HT1080 (cell line): Measurements from ENCODE around the gene ACOX3. TPM values are rescaled to one million over a fixed set of nuclear protein-coding genes. Genes with fewer than 3 reads are reported as not detected.

Source experiments
- DNase-seq: peaks from one replicate; pipeline ENCODE4 v3.0.0-alpha.2; 2015; ENCODE audit warnings: low read depth
- total RNA-seq: library from RNA; depleted of rRNA; stranded (reverse); fragments of >200 nt; shearing (Covaris generic); gene quantifications from 2 replicates; pipeline ENCODE4 v1.2.3, GENCODE V29; 2014

Gene ACOX3
- total RNA-seq, 1 experiment from 2014 or later = 16.6 TPM

DNA sequence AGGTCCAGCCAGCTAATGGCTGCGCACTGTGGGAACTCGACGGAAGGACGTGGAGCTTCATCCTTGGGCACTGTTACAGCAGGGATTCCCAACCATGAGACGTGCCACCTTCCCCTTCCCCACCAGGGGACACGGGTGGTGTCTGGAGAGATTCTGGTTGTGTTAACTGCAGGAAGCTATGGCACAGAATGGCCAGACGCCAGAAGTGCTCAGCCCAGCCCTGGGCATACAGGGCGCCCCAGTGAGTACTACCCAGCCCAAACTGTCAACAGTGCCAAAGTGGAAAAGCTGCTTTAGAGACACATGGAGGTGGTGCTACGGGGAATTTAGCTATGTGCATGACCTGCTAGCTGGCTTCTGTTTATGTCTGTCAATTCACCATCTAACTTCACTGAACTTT lies 32.8 kb downstream of the ACOX3 start:
- DNase-seq = no peak

DNA sequence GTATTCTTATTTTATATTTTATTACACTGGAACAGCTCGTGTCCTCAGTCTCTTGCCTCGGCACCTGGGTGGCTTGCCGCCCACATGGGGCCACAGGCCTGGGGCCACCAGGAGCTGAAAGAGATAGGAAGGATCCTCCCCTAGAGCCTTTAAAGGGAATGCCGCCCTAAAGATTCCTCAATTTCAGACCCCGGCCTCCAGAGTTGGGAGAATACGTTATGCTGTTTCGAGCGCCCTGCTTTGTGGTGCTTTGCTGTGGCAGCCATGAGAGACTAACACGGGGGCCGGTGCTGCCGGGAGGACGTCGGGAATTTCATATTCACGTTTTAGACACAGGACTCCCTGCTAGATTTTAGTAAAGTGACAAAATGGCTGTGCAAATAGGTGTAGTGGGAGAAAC lies 33.2 kb downstream of the ACOX3 start:
- DNase-seq = no peak

DNA sequence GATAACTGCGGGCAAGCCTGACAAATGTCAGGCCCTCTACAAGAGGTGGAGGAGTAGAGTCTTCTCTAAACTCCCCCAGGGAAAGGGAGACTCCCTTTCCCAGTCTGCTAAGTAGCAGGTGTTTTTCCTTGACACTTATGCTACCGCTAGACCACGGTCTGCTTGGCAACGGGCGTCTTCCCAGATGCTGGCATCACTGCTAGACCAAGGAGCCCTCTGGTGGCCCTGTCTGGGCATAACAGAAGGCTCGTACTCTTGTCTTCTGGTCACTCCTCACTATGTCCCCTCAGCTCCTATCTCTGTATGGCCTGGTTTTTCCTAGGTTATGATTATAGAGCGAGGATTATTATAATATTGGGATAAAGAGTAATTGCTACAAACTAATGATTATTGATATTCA lies 33.6 kb downstream of the ACOX3 start:
- DNase-seq = peak; percentile 34

DNA sequence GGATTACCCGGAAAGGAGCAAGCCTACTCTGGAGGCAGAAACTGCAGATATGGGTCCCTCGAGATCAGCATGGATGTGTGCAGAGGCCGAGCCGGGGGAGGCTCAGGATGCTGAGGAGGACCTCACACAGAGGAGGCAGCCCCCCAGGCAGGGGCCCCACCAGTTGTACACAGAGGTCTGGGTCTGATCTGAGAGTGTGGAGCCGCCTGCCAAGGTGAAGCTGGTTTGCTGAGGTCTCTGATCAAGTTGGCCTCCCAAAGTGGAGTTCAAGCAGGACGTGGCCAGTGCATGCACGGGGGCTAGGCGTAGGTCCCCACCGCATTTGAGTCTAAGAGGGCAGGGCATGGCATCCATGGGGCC lies 35.0 kb downstream of the ACOX3 start:
- DNase-seq = no peak

DNA sequence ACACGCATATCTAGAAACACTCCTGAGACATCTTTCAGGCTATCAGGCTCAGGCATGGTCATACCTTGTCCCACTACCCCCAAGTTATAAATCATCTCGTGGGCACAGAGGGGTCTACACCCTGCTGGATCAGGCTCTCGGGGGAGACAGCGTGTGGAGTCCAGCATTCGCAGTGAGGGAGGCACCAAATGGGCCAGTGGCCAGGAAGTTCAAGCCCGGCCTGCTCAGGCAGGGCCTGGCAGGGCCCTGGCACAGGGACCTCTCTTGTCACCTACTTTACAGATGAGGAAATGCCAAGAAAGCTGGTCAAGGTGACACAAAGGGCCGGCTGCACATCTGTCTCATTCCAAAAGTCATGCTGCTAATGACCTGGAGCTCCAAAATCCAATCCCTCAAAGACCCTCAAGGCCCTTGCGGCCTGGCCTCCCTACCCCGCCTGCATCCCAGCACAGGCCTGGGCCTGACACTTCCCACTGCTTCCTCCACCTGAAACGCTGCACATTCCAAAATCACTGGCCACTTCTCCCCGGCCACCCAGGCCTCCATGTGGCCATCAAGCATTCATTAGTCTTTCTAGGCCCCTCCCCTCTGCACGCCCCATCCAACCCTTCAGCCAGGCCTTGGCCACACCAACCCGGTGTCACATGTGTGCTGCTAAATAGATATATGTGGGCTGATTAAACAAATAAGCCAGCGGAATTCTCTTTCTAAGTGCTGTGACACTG lies 35.6 kb downstream of the ACOX3 start:
- DNase-seq = no peak

DNA sequence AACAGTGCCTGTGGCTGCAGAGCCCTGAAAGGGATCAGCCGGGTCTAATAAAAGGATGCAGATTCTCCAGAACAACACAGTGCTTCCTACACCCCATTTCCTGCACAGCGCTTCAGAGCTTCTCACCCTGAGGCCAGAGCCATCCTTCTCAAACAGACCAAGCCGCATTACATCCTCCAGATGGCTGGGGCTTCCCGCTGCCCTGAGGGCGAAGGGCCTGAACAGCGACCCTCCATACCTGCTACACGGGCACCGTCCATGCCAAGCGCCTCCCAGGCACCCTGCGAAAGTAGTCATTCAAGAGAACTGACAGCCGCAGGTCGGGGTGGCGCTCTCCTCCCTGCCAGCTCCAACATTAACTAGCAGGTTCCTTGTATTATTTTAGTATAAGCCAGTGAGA lies 36.5 kb downstream of the ACOX3 start:
- DNase-seq = no peak

DNA sequence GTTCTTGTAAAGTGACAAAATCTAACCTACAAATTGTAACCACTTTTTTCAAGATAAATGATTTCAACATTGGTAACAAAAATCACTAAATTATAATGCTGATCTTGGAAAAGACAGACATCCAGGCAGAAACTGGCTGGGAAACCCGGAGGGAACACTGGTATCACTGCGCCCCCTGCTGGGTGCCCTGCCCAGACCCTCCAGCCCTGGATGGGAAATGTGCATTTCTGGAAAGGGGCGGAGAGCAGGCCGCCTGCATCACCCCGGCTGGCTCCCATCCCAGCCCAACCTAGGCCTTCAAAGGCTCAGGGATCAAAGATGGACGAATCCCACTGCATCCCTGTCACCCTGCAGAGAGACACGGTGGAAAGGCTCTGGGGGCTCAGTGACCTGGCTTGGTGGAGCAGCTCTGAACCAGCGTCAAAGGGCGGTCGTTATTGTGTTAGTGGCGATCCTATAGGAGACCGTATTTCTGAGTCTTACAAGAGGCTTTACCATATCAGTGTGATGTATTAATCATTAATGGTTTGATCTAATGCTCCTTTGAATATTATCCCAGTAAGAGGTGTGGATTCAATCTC lies 37.3 kb downstream of the ACOX3 start:
- peak; percentile 74 for DNase-seq

DNA sequence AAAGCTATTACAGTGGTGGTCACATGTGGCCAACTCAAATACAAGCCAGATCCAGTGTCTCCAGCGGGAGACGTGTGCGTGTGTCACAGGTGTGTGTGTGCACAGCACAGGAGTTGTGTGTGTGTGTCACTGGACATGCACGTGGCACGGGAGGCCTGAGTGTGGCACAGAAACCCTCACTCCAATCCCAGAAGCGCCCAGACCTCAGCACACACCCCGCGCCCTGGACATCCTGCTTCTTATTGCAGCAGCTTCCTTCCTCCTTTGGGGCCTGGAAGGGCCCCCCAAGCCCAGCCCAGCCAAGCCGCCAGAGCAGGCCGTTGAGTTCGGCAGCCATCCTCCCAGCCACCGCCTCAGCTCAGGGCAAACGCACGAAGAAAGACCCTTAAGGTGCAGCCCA lies 37.9 kb downstream of the ACOX3 start:
- DNase-seq = no peak

DNA sequence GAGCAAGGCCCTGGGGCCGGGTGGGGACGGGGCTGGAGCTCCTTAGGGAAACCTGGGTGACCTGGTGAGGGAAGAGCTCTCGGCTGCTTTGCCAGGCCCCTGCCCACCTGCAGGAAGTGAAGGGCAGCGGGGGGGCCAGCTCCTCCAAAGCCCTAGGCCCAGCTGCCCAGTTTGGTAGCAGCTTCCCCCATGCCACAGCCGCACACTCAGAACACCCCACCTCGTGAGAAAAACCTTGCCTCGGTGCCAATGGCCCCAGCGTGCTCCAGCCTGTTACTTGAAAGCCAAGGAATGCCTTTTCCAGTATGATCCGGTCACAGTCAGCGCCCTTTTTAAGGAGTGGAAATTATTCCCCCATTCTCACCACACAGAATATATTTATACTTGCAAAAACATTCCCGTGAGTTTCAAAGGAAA lies 38.3 kb downstream of the ACOX3 start:
- no peak for DNase-seq

DNA sequence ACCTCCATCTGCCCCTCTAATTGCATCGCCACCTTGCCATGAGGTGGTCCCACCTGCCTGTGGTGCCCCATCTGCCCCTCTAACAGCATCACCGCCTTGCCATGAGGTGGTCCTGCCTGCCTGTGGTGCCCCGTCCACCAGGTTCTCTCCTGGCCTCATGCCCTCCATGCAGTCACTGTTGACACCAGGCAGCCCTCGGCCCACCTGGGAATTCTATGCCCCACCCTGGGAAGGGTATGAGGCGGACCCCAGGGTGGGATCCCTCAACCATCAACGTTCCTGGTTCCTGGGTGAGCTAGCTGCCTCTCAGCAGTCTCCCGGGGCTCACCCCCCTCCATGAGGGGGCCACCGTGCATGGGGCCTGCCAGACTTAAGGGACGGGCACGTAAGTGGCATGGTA lies 38.9 kb downstream of the ACOX3 start:
- no peak for DNase-seq

DNA sequence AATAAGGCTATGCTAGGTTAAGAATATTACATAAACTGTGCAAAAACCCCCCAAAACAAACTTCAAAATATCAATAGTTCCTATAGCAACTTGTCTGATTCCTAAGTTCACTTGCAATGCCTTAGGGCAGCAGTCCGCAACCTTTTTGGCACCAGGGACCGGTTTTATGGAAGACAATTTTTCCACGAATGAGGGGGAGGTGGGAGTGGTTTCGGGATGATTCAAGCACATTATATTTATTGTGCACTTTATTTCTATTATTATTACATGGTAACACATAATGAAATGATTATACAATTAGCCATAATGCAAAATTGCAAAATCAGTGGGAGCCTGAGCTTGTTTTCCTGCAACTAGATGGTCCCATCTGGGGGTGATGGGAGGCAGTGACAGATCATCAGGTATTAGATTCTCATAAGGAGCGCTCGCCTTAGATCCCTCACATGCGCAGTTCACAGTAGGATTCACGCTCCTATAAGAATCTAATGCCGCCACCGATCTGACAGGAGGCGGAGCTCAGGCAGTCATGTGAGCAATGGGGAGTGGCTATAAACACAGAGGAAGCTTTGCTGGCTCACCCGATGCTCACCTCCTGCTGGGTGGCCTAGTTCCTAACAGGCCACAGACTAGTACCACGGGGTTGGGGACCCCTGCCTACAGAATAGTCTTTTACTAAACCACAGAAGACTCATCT lies 39.7 kb downstream of the ACOX3 start:
- DNase-seq = no peak

DNA sequence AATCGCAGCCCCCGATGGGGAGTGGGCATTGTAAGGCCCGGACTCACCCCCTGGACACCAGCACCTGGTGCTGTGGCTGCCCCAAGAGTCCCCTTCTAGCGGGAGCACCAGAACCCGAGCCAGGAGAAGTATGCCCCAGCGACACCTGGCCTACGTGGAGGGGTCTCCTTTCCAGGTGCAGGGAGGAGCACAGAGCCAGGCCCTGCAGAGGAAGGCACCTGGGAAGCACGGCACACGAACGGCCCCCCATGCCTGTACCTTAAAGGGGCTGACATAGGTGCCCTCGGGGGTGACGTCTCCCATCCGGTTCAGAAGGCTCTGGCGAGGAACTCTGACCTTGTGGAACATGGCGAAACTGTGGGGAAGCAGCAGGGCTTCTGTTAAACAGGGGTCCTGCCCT lies 41.2 kb downstream of the ACOX3 start:
- DNase-seq = no peak

DNA sequence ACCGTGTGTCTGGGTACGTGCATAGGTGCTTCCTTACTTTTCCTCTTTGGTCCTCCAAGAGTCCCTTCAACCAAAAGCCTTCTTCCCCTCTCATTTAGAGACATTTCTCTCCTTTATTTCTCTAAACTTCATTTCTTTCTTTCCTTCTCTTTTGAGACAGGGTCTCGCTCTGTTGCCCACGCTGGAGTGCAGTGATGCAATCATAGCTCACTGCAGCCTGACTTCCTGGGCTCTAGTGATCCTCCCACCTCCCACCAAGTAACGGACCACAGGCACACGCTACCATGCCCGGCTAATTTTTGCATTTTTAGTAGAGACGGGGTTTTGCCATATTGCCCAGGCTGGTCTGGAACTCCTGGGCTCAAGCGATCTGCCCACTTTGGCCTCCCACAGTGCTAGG lies 42.2 kb downstream of the ACOX3 start:
- DNase-seq = no peak

DNA sequence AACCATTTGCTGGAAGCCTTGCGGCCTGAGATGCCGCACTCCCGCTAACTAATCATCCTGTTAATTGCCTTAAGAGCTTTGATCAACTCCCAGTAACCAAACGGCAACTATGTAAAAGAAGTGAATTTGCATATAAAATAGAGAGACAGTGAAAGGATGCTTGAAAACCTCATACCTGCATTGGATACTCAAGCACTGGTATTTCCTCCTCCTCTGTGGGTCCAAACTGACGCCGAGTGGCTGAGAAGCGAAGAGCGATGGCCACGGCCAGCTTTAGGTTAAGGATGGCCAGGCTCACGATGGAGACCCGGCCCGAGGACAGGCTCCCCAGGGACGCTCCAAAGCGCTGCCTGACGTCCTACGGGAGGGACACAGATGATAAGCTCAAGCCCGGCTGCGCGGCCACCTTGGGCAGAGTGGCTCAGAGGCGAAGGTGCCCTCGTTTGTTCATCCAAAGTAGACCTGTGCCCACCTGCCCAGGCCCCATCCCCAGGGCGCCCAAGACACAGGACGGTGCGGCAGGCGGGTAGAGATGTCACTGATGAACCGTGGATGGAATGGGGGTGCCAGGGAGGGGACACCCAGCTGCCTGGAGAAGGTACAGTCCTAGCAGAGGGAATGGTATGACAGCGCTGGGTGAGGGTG lies 43.6 kb downstream of the ACOX3 start:
- DNase-seq = no peak

DNA sequence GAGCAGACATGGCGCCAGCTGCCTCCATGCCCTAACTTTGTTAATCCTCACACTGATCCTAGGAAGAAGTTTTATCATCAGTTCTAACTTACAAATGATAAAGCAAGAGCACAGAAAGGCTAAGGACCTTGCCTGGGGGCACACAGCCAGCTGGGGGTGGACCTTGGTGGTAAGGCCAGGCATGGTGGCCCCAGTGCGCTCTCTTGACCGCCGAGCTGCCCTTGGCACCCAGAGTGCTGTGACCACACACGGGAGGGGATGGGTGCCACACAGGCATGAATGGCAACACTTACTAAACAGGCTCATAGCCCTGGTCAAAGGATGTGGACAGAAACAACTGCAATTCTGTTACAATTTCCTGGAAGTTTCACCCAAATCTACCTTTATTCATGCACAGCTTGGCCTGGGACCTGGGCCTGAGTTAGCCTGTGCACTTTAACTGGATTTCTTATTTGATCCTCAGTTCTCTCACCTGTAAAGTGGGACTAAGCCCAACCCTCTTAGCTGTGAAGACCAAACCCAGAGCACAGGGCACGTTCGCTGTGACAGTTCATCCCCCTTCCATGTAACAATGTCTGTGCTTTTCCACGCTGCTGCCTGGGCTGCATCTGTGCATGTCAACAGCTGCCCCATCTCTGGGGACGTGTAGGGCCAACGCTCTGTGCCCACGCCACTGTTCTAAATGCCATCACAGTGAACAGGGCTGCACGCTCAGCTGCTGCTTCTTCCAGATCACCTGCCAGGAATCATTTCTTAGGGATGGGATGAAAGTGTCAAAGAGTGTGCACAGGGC lies 44.8 kb downstream of the ACOX3 start:
- DNase-seq = no peak

DNA sequence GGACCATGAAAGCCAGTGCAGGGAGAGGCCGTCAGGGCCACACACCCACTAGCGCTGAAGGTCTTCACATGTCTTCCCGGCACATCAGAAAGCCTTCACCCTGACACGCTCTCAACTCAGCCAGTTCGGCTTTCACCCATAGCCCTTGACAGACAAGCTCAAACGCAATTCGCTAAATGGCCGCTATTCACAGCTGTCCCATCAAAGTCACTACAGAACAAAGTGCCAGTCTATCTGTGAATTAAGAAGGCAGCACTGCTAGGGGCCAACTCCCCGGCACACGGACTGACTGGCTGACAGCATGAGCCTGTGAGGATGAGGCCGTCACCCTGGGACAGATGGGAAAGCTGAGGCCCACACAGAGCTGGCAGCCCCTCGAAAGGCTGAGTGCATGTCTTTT lies 45.7 kb downstream of the ACOX3 start:
- DNase-seq = no peak

DNA sequence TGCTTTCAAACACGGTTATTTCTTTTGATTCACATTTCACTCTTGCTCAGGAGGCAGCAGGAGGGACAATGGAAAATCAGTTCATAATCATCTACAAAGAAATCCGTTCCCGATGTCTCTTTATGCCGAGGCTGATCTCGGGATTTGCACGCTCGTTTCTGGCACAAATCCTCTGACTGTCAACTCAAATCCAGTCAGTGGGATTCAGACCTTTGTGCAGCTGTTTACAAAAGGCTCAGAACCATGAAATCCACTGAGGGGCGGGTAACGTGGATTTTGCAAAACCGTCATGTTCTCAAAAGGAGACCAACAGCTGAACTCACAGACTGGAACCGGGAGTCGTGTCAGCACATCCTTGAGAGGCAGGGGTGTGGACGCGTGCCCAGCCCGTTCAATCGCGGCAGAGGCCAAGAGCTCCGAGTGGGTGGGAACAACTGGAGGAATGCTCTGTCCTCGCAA lies 46.4 kb downstream of the ACOX3 start:
- no peak for DNase-seq

DNA sequence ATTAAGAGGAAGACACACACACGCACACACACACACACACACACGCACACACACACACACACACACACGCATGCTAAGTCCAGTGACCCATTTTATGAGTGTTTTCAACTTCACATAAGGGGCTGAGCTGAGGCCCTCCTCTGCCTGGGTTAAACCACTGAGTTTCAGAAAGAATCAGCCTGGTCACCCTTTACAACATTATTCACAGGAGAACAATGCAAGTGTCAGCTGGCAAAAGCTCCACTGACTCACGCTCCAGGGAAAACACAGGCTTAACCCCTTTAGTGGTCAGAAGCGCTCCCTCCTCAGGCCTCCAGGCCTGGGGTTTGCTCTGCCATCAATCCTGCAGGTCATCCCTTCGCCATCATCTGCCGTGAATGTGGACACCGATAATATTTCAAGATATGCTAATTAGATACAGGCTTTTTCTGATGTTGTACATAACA lies 46.9 kb downstream of the ACOX3 start:
- DNase-seq = peak; percentile 92

DNA sequence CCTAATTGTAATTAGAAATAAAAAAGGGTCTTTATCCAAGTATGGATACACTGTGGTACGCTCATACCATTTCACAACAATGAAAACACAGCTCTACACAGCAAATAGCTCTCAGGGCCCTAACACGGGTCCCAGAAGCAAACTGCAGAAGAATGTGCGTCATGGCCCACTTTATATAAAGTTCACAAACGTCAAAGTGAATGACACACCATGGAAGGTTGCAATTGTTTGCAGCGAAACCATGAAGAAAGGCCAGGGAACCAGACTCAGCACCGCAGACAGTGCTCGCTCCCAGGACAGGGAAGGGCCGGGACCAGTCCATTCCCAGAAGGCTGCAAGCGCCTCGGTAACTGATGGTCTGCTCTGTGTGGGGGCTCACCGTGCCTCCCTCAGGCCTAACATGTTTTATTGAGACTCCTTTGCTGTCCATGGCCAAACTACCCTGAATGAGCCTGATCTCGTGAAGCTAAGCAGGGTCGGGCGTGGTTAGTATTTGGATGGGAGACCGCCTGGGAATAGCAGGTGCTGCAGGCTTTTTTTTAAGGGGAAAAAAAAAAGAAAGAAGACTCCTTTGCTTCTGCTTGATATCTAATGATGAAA lies 47.8 kb downstream of the ACOX3 start:
- DNase-seq = no peak

DNA sequence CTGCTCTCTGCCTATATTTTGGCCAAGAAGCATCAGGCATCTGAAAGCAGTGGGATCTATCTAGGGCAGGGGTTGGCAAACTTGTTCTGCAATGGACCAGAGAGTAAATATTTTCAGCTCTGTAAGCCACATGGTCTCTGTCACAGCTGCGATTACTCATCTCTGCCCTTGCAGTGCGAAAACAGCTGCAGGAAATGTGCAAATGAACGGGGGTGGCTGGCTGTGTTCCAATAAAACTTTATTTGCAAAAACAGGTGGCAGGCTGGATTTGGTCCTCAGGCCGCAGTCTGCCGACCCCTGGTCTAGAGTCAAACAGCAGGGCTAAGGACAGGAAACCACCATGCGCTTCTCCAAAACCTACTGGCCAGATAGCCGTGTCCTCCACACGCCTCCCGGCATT lies 48.6 kb downstream of the ACOX3 start:
- DNase-seq = no peak

DNA sequence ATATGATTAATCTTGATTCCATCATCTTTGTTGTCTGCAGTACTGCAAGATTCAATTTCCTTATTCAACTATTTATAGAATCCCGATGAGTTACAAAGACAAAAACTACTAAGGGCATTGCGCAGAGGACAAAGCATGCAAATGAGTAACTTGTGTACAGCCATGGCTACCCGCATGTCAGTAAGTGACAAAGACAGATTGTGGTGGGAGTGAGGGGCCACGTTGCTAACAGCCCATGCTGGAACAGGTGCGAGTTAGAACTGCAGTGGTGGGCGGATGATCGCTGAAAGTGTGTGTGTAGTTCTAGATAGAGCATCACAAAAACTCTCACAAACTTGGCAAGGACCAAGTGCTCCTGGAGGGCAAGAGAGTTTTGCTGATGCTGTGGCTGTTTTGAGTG lies 49.5 kb downstream of the ACOX3 start:
- DNase-seq = no peak
